OCI-LY3 (cell line): ENCODE data around the gene ZC3H18.

Experiments
- H2AFZ ChIP-seq: fragments of 200-600, 300-600 bp; shearing (Covaris generic); 2 replicates; pipeline ENCODE4 v1.6.0; 2014; ENCODE audit warnings: antibody characterized with exemption, low read depth, low read length
- H3K27ac ChIP-seq: fragments of 200-600, 300-600 bp; sonication (generic); 2 replicates; pipeline ENCODE4 v1.5.1; 2014; ENCODE audit warnings: mild to moderate bottlenecking, low read length, moderate library complexity, mixed read lengths
- H3K27me3 ChIP-seq: fragments of 200-600, 300-600 bp; sonication (generic); 2 replicates; pipeline ENCODE4 v1.6.1; 2014; ENCODE audit warnings: low read depth, low read length, mixed read lengths
- H3K36me3 ChIP-seq: fragments of 200-600, 300-600 bp; sonication (generic); replicated peaks from 2 replicates; pipeline ENCODE3; 2014; ENCODE audit warnings: low read depth, low read length, mixed read lengths
- H3K4me1 ChIP-seq: fragments of 300-600, 200-600 bp; sonication (generic); 2 replicates; pipeline ENCODE4 v1.6.1; 2014; ENCODE audit warnings: low read length, mixed read lengths
- H3K4me2 ChIP-seq: fragments of 200-600, 300-600 bp; sonication (generic); 2 replicates; pipeline ENCODE4 v1.6.1; 2014; ENCODE audit warnings: low read length, mixed read lengths
- H3K4me3 ChIP-seq: fragments of 300-600, 200-600 bp; sonication (generic); 2 replicates; pipeline ENCODE4 v1.5.1; 2014; ENCODE audit warnings: antibody characterized with exemption, mild to moderate bottlenecking, low read length, moderate library complexity
- H3K79me2 ChIP-seq: fragments of 300-600, 200-600 bp; shearing (Covaris generic); 2 replicates; pipeline ENCODE4 v1.6.1; 2014; ENCODE audit warnings: mild to moderate bottlenecking, low read length, mixed read lengths
- H3K9ac ChIP-seq: fragments of 300-600, 200-600 bp; shearing (Covaris generic); 2 replicates; pipeline ENCODE4 v1.6.0; 2014; ENCODE audit warnings: mild to moderate bottlenecking, low read length, moderate library complexity
- H3K9me3 ChIP-seq: fragments of 200-600, 300-600 bp; shearing (Covaris generic); 2 replicates; pipeline ENCODE4 v1.6.1; 2014; ENCODE audit warnings: low read length, mixed read lengths; ENCODE audit not compliant: insufficient read depth
- H4K20me1 ChIP-seq: fragments of 200-600, 300-600 bp; sonication (generic); 2 replicates; pipeline ENCODE4 v1.6.1; 2016; ENCODE audit warnings: low read length, mixed read lengths; ENCODE audit not compliant: insufficient read depth
- CTCF ChIP-seq: fragments of 200-600, 300-600 bp; sonication (generic); IDR thresholded peaks from 2 replicates; pipeline ENCODE4 v1.5.1; 2014; ENCODE audit warnings: antibody characterized with exemption, low read length, low read depth
- EZH2phosphoT487 ChIP-seq: fragments of 200-600 bp; shearing (Covaris generic); IDR thresholded peaks from 2 replicates; pipeline ENCODE4 v1.6.1; 2018; ENCODE audit warnings: antibody characterized with exemption, mixed run types, low read depth

Gene ZC3H18

GRCh38 chr16:88536971-88537751 is 33.0 kb upstream of the ZC3H18 start:
- Histone ChIP-seq H4K20me1 (no peaks in the 10 kb centered on the region), H3K27me3 (no peaks in the 10 kb centered on the region), H2AFZ (no peak overlapping the region), H3K79me2 (no peaks in the 10 kb centered on the region), H3K9ac (no peak overlapping the region), H3K36me3 (no peaks in the 10 kb centered on the region), H3K4me1 (no peaks in the 10 kb centered on the region), H3K4me2 (no peak overlapping the region), H3K9me3 (no peaks in the 10 kb centered on the region), H3K4me3 (no peak overlapping the region), H3K27ac (no peak overlapping the region)
- TF ChIP-seq CTCF (no peak), EZH2phosphoT487 (no peak)

GRCh38 chr16:88537859-88538258 is 32.3 kb upstream of the ZC3H18 start:
- no peak overlapping the region for H3K4me2 ChIP-seq
- peaks cover 4% of the 10 kb centered on the region; the same call in 1 of the 2 replicates for H3K9me3 ChIP-seq
- H3K4me3 ChIP-seq = no peak overlapping the region
- H3K27me3 ChIP-seq = no peaks in the 10 kb centered on the region
- no peaks in the 10 kb centered on the region for H4K20me1 ChIP-seq
- no peaks in the 10 kb centered on the region for H3K4me1 ChIP-seq
- H3K79me2 ChIP-seq = no peaks in the 10 kb centered on the region
- H2AFZ ChIP-seq = no peak overlapping the region
- no peak overlapping the region for H3K9ac ChIP-seq
- TF ChIP-seq EZH2phosphoT487 (no peak), CTCF (no peak)
- H3K27ac ChIP-seq = no peak overlapping the region
- H3K36me3 ChIP-seq = no peaks in the 10 kb centered on the region

GRCh38 chr16:88538366-88539060 is 31.7 kb upstream of the ZC3H18 start:
- Histone ChIP-seq H3K27ac (no peak overlapping the region), H3K4me2 (no peak overlapping the region), H3K9ac (no peak overlapping the region), H2AFZ (no peak overlapping the region), H3K9me3 (peaks cover 10% of the 10 kb centered on the region; the same call in 1 of the 2 replicates), H3K4me1 (no peaks in the 10 kb centered on the region), H3K79me2 (no peaks in the 10 kb centered on the region), H3K27me3 (no peaks in the 10 kb centered on the region), H4K20me1 (no peaks in the 10 kb centered on the region), H3K4me3 (no peak overlapping the region), H3K36me3 (no peaks in the 10 kb centered on the region)
- TF ChIP-seq CTCF = no peak
- TF ChIP-seq EZH2phosphoT487 = no peak

GRCh38 chr16:88539261-88539651 is 30.9 kb upstream of the ZC3H18 start:
- Histone ChIP-seq H3K79me2 (no peaks in the 10 kb centered on the region), H3K27me3 (no peaks in the 10 kb centered on the region), H3K4me3 (no peak overlapping the region), H3K27ac (no peak overlapping the region), H3K4me2 (no peak overlapping the region), H3K9me3 (peaks cover 12% of the 10 kb centered on the region; the same call in 1 of the 2 replicates), H3K9ac (no peak overlapping the region), H3K4me1 (no peaks in the 10 kb centered on the region), H2AFZ (no peak overlapping the region), H4K20me1 (no peaks in the 10 kb centered on the region), H3K36me3 (no peaks in the 10 kb centered on the region)
- TF ChIP-seq EZH2phosphoT487 (no peak), CTCF (no peak)
